Fibroblast of lung (primary cell): ENCODE results near the gene APCDD1L.

Source experiments
- EZH2 ChIP-seq: IDR thresholded peaks from 2 replicates; pipeline ENCODE4 v1.5.1; 2012; ENCODE audit warnings: low read length, control low read depth, mild to moderate bottlenecking; ENCODE audit errors: missing control alignments
- TF ChIP-seq, protein P1 (sequence below), 2 donors: IDR thresholded peaks in 1 of 2; conservative IDR thresholded peaks in 1 of 2; 1 replicate in 1 of 2; 2 replicates in 1 of 2; pipeline ENCODE4 v1.5.1; 2011 to 2012; ENCODE audit warnings: low read length in 2 of 2, control low read depth in 1 of 2, inconsistent platforms in 1 of 2, low read depth in 1 of 2, mild to moderate bottlenecking in 1 of 2

- TF ChIP-seq, protein P1, sequence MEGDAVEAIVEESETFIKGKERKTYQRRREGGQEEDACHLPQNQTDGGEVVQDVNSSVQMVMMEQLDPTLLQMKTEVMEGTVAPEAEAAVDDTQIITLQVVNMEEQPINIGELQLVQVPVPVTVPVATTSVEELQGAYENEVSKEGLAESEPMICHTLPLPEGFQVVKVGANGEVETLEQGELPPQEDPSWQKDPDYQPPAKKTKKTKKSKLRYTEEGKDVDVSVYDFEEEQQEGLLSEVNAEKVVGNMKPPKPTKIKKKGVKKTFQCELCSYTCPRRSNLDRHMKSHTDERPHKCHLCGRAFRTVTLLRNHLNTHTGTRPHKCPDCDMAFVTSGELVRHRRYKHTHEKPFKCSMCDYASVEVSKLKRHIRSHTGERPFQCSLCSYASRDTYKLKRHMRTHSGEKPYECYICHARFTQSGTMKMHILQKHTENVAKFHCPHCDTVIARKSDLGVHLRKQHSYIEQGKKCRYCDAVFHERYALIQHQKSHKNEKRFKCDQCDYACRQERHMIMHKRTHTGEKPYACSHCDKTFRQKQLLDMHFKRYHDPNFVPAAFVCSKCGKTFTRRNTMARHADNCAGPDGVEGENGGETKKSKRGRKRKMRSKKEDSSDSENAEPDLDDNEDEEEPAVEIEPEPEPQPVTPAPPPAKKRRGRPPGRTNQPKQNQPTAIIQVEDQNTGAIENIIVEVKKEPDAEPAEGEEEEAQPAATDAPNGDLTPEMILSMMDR (conservative IDR thresholded peaks at IDR 0.05 in 1 of 2, IDR thresholded peaks at IDR 0.05 in 1 of 2; ENCODE audit: low read depth in 1 of 2, low read length in 2 of 2), result no peak
- no peak for TF ChIP-seq EZH2
Observed at GRCh38 chr20:58473453-58474425, 41.5 kb downstream of the APCDD1L start.
